Measurements from ENCODE around the gene ZRSR2. TPM values are rescaled to one million over a fixed set of nuclear protein-coding genes. Genes with fewer than 3 reads are reported as not detected.
"Not testable (repeated sequence)": the region's sequence is repeated elsewhere in the genome, so short reads cannot be mapped to it uniquely, and the experiment has no call there.

Gene ZRSR2
- 100 to 1,000 TPM in 1 of 4 donors, 10 to 100 TPM in 1, 1 to 10 TPM in 1, not detected in 1; 5.3 to 263 (median 12.4) TPM for total RNA-seq

- Histone ChIP-seq H3K27me3 (no peaks in the 10 kb centered on the region), H3K4me1 (peaks cover 0 to 12% (median 5%) of the 10 kb centered on the region in 4 donors), H3K4me3 (peak within 1 kb of the TSS; percentile 34 to 84 (median 65)), H3K27ac (peak within 1 kb of the TSS; percentile 87 to 92 (median 90)), H3K9me3 (no peaks in the 10 kb centered on the region), H3K36me3 (no peaks in the 10 kb centered on the region)
- in situ Hi-C loops (cut with MboI; ENCODE audit: low pct_ligation_motif_present in 1 of 4, low pct_unique_long_range_greater_than_20kb in 1 of 4, low sequenced_read_pairs in 3 of 4) (loop anchor here in 1 of 4 donors (25.0 kb wide), 1 partner anchor 103 kb away; no protein-coding TSS in a partner anchor), intact Hi-C loops (cut with DNase I; ENCODE audit: low total_unique reads) (no loop called here)
- TF ChIP-seq EP300 (IDR thresholded peaks at IDR 0.05; ENCODE audit: low read depth) = no peak
- TF ChIP-seq CTCF (IDR thresholded peaks at IDR 0.05) = no peak
- peak; percentile 69 to 74 (median 73) for TF ChIP-seq POLR2AphosphoS5 (IDR thresholded peaks at IDR 0.05)
- TF ChIP-seq POLR2A (IDR thresholded peaks at IDR 0.05) = peak; percentile 57
- DNase-seq = peak; percentile 92
- whole genome bisulfite sequencing, 2 donors (ENCODE audit: low coverage in 1 of 2) = 0% methylated on average over 55 of the region's 55 CpGs; no CpG with 5 or more reads in 1 of the 2 donors
Observed at GRCh38 chrX:15789979-15790768, at the start of gene ZRSR2. Gene ZRSR2 (plus strand): TSS chrX:15790484. CDS start chrX:15790496, 12 bp downstream.

GRCh38 chrX:15744181-15744867, 46.0 kb upstream of the ZRSR2 start:
- H3K4me1 ChIP-seq = no peaks in the 10 kb centered on the region
- no peaks in the 10 kb centered on the region for H3K36me3 ChIP-seq
- TF ChIP-seq POLR2AphosphoS5 (IDR thresholded peaks at IDR 0.05) = no peak
- TF ChIP-seq EP300 (IDR thresholded peaks at IDR 0.05; ENCODE audit: low read depth) = no peak
- TF ChIP-seq POLR2A (IDR thresholded peaks at IDR 0.05) = no peak
- no peak for TF ChIP-seq CTCF (IDR thresholded peaks at IDR 0.05)
- H3K27me3 ChIP-seq = no peaks in the 10 kb centered on the region
- 84 to 100% methylated on average over 3 to 9 of the region's 9 CpGs for WGBS, 2 donors (ENCODE audit: low coverage in 1 of 2)
- in situ Hi-C loops (cut with MboI; ENCODE audit: low pct_ligation_motif_present in 1 of 4, low pct_unique_long_range_greater_than_20kb in 1 of 4, low sequenced_read_pairs in 3 of 4) (no loop called here), intact Hi-C loops (cut with DNase I; ENCODE audit: low total_unique reads) (no loop called here)
- no peak overlapping the region for H3K27ac ChIP-seq
- no peaks in the 10 kb centered on the region for H3K9me3 ChIP-seq
- no peak overlapping the region for H3K4me3 ChIP-seq
- DNase-seq = no peak

- Histone ChIP-seq H3K36me3 (no peaks in the 10 kb centered on the region), H3K9me3 (no peaks in the 10 kb centered on the region), H3K27me3 (no peaks in the 10 kb centered on the region), H3K27ac (no peak overlapping the region), H3K4me3 (no peak overlapping the region), H3K4me1 (peaks cover 0 to 8% (median under 1%) of the 10 kb centered on the region in 4 donors)
- in situ Hi-C loops (cut with MboI; ENCODE audit: low pct_ligation_motif_present in 1 of 4, low pct_unique_long_range_greater_than_20kb in 1 of 4, low sequenced_read_pairs in 3 of 4) (no loop called here), intact Hi-C loops (cut with DNase I; ENCODE audit: low total_unique reads) (no loop called here)
- no peak for TF ChIP-seq POLR2A (IDR thresholded peaks at IDR 0.05)
- TF ChIP-seq POLR2AphosphoS5 (IDR thresholded peaks at IDR 0.05) = no peak
- TF ChIP-seq EP300 (IDR thresholded peaks at IDR 0.05; ENCODE audit: low read depth) = no peak
- no peak for TF ChIP-seq CTCF (IDR thresholded peaks at IDR 0.05)
- 92 to 94% methylated on average over 4 of the region's 4 CpGs for WGBS, 2 donors (ENCODE audit: low coverage in 1 of 2)
- no peak for DNase-seq
Observed at GRCh38 chrX:15745179-15745578, 45.1 kb upstream of the ZRSR2 start.

- in situ Hi-C loops (cut with MboI; ENCODE audit: low pct_ligation_motif_present in 1 of 4, low pct_unique_long_range_greater_than_20kb in 1 of 4, low sequenced_read_pairs in 3 of 4) = not testable (repeated sequence)
Observed at GRCh38 chrX:15746651-15747050, 43.6 kb upstream of the ZRSR2 start.

More at GRCh38 chrX:15746651-15747050, 43.6 kb upstream of the ZRSR2 start:
- H3K27me3 ChIP-seq; H3K9me3 ChIP-seq; DNase-seq; intact Hi-C loops (cut with DNase I; ENCODE audit: low total_unique reads); H3K4me3 ChIP-seq; H3K27ac ChIP-seq; H3K36me3 ChIP-seq: not testable (repeated sequence)
- peaks cover 0 to 22% (median 6%) of the 10 kb centered on the region in 4 donors for H3K4me1 ChIP-seq
- 80 to 94% methylated on average over 1 to 6 of the region's 6 CpGs for WGBS, 2 donors (ENCODE audit: low coverage in 1 of 2)
